SKM-1 treated with dmso at 0.1 percent for 144 hours (cell line): ENCODE measurements around the gene GRIP2.

Source experiments
- DNase-seq: peaks from one replicate; lab custom pipeline; 2025; ENCODE audit not compliant: unreplicated experiment; lab: John Stamatoyannopoulos, UW

GRIP2 gene

DNA sequence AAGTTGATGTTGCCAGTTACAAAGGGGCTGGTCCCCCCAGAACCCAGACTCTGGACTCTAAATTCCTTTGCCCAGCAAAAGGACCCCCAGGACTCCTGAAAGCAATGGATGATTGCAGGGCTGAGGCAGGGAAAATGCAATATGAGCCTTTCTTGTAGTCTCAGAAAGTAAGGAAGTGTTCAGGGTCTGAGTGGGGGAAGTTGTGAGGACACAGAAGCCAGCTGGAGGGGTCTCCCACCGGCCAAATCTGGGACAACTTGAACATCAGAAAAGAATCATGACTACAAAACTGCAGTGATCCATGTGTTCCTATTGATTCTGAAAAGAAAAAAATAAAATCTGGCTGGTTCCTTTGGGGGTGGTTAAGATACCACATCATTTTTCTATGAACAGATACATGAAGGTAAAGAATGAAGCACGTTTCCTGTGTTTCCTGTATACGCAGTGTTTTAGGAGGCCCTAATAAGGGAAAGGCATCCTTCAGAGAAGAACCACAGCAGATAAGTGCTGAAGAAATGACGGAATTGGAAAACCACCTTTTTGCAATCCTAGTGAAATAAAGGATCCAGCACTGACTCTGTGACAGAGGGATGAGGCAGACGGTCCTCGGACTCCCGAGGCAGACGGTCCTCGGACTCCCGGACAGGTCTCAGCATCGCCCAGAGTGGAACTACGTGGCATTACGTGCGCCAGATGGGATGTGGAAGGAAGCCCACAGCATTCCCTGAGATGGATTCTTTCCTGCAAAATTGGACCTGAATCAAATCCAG, 22.2 kb upstream of the GRIP2 start:
- DNase-seq = no peak

DNA sequence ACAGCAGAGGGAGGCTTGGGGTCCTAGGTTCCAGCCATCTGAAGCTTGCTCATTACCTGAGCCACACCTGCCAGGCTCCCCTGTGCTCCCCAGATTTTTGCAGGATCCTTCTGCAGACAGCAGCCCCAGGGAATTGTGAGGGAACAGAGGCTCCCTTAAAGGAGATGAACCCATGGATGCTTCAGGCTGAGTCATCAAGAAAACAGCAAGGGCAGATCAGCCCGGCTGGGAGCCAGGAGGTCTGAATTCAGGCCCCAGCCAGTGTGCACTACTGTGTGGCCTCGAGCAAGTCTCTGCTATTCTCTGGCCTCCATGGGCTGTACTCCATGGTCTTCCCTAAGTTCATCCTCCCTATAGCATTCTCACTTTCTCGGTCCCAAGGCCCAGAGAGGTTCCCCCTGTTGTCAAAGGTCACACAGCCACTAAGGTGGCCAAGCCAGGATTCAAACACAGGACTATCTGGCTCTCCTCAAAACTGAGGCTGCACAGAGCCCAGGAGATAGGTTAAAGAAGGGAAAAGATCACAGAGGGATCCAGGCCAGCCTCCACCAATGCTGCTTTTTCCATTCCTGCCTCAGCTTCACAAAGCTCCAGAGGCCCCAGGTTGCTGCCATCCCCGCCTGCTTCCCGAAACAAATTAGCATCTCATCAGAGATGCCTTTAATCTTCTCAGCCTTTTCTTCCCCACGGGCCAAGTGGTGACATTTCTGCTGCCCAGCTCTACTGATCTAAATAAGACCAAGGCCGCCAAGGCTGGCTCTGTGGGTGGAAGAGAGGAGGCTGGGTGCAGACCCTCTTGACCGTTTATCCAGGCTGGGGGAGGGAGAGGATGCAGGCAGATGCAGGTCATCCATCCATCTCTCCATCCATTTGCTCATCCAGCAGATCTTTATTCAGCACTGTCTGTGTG, 21.2 kb upstream of the GRIP2 start:
- no peak for DNase-seq

DNA sequence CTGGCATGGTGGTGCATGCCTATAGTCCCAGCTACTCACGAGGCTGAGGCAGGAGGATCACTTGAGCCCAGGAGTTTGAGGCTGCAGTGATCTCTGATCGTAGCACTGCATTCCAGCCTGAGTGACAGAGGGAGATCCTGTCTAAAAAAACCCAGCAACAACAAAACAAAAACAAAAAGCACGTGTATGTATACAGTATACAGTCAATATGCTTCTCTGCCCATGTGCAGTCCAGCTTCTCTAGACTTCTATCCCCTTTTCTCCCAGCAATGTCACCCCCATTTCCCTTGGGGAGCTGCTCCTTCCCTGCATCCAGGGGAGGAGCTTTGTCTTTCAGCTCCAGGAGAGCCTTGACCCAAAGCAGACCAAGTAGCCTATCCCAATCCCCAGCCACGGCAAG, 20.0 kb upstream of the GRIP2 start:
- no peak for DNase-seq

DNA sequence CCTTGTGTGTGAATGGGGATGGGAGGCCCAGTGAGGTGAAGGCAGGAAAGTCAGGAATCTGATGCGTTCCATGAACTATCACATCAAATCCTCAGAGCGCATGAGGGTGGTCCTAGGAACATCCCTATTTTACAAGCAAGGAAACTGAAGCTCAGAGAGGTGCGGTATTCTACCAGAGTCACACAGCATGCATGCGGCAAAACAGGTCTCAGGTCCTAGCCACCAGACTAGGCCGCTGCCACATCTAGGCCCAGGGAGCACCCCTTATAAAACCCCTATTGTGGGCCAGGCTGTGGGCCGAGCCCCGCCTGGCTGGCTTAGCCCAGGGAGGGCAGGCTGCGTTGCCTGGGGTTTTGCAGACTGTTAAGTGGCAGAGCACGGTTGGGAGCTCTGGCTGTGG, 17.9 kb upstream of the GRIP2 start:
- DNase-seq = no peak

DNA sequence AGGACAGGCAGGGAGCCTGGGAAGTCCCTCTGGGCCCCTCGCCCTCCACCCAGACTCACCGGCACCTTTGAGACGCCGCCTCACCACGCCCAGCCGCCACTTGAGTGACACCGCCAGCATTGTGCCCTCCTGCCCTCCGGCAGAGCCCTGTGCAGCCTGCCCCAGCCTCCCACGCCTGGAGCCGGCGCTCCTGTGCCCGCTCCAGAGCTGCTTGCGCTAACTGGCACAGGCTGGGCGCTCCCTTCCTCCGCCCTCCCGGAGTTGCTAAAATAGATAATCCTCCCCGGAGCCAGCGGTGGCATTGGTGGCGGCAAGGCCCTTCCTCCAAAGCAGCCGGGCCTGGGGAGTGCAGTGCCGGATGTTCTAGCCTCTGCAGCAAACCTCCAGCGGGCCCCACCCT, 15.7 kb upstream of the GRIP2 start:
- no peak for DNase-seq

DNA sequence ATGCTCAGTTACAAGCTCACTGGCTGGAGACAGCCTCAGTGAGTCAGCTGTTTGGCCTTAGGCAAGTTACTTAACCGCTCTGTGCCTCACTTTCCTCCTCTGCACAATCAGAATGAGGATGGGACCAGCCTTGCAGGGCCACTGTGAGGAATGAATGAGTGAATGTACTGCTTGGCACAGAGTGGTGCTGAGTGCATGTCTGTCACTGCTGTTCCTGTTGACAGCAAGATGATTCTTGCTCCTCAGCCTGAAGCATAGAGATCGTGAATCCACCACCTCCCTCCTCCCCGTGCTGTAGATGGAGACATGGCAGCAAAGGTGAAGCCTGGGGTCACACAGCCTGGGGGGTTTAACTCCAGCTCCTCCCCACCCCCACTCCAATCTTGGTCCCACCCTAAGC, 14.6 kb upstream of the GRIP2 start:
- no peak for DNase-seq

DNA sequence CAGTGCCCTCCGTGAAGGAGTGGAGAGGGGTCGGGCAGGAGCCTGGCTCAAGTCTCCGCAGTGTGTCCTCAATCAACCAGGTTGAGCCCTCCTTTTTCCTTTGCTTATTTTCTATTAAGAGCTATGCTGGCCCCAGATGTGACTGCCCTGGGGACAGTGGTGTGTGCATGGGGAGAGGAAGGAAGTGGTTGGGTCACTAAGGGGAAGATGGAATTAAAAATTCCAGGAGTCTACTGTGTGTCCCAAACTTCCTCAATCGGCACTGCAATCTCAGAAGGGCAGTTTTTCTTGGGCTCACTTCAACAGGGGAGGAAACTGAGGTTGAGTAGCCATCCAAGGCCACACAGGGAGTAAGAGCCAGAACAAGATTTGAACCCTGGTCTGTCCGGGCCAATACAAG, 13.7 kb upstream of the GRIP2 start:
- no peak for DNase-seq

DNA sequence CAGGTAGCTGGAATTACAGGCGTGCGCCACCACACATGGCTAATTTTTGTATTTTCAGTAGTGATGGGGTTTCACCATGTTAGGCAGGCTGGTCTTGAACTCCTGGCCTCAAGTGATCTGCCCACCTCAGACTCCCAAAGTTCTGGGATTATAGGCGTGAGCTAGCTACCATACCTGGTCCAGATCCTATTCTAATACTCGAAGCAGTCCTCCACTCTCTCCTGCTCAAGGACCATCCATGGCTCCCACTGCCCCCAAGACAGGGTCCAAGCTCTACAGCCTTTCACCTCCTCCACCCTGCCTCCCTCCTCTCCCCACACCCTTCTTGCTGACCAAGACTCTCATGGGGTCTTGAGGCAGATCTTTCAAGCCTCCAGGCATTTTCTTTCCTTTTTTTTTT, 12.6 kb upstream of the GRIP2 start:
- no peak for DNase-seq

DNA sequence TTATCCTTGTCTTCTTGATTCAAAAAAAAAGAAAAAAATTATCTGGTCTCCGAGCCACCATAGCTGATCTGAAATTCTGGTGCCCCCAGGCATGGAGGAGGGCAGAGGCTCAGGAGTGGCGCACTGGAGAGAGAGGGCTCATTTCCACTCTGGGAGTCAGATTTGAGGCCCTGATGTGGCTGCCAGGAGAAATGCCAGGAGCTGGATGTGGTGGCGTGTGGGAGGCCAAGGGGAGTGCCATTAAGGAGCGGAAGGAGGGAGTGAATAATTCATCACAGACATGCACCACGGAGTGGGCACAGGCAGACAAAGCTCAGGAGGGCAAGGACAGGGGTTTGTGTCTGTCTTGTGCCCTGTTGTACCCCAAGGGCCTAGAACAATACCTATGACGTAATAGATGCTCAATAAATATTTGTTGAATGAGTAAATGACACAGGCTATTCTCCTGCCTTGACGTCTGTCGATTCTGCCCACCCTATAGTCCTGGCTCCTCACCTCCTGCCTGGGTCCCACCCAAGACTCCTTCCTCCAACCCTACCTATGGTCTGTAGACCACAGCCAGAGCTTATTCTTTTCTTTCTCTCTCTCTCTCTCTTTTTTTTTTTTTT, 12.0 kb upstream of the GRIP2 start:
- DNase-seq = no peak

DNA sequence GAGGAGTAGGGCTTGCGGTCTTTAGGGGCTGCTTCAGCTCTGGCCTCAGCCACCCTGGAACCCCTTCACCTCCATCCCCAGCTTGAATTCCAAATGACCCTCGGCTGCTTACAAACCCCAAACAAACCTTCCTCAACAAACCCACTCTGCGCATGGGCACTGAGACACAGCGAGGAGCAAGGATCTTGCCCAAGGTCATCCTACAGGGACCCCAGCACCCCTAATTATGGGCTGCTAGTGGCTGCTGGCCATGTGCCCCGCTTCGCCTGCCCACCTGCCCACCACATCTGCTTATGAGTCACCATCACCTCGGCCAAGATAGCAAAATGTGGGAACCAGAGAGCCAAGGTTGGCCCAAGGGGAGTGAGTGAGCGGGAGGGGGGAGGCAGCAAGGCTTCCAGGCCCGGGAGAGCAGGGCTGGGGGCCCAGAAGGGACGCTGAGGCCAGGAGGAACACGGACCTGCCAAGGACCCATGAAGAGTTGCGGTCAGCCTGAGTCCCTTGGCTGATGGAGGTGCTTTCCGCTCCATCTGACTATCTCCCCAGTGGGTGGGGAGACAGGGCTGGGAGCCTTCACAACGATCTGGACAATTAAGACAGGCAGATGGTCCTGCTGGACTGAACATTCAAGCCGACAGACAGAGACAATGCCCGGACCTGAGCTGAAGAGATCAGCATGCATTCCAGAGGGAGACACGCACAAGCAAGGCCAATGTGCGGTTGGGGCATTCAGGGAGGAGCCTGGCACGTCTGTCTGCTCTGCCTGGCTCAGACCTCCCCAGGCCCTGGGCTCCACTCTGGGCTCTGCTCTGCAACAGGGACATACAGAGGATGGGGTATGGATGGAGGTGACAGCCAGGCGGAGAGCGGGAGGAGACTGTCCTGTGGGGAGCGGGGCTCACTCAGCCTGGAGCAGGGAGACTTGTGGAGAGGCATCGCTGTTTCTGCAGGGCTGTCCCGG, 10.8 kb upstream of the GRIP2 start:
- DNase-seq = no peak

DNA sequence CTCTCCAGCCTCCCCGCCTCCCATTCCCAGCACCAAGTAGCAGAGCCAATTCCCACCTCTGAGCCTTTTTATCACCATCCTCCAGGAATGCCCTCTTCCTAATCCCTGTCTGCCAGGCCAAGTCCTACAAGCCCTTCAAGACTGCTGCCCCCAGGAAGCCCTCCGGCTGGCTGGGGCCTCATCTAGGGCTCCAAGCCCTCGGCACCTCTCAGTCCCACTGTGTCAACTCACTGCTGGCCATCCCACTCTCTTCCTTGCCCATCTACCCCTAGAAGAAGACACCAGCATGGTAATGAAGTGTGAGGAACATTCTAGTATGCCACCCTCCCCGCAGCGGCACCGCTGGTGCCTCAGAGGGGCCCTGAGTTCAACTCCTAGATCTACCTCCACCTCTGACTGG, 10.0 kb upstream of the GRIP2 start:
- DNase-seq = no peak

DNA sequence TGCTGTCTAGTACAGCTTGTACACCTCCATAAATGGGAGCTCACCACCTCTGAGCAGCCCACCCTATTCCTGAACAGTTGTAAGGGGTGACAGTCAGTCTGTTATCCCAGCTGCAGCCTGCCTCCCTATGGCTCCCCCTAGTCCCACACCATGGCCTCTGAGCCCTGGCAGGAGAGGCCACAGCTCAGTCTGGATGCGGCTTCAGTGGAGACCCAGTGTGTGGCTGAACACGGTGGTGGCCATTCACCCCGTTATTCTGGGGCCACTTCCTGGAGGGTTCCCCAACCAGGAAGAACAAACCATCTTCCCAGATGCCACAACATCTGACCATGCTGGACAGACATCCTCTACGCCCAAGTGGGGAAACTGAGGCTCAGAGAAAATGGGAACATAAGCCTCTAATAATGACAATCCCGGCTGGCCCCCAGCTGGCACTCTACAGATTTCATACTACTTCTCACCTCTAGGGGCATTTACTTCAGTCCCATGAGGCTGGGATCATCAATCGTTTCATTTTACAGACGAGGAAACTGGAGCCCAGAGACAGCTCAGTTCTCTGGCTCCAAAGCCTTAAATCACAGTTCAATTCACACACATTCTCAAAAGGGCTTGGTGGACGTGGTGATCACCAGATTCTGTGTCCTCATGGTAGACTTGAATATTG, 9.2 kb upstream of the GRIP2 start:
- DNase-seq = peak; percentile 21

DNA sequence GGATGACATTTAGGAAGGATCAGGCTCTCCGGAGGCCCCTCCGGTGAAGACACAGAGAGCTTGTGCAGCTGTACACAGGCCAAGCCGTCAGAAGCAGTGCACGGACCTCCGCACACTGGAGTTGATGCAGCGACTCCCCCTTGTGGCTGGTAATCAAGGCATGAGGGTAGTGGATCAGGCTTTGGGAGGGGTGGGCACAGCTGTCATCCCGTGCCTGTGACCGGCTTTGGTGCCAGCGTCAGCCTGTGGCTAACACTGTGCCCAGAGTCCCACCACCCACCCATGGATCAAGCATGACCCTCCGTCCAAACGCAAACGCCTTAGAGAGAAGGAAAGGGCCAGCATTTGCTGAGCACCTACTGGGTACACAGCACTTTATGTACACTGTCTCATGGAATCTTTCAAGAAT, 8.2 kb upstream of the GRIP2 start:
- no peak for DNase-seq

DNA sequence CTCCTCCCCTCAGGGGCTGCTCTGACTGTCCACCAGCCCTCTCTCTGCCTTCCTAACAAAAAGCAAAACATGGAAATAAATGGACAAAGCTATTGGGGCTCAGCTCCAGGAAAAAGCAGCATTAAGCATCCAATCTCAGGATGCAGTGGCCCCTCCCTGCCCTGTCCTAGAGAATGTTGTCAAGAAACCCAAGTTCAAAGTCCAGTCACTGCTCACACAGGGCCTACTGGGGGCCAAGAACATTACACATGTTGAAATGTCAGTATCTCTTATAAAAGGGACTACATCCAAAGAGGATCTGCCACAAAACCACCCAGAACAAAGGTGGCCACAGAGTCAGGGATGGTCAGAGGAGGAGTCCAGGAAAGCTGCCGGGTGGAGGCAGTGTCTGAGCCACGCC, 7.6 kb upstream of the GRIP2 start:
- DNase-seq = no peak

DNA sequence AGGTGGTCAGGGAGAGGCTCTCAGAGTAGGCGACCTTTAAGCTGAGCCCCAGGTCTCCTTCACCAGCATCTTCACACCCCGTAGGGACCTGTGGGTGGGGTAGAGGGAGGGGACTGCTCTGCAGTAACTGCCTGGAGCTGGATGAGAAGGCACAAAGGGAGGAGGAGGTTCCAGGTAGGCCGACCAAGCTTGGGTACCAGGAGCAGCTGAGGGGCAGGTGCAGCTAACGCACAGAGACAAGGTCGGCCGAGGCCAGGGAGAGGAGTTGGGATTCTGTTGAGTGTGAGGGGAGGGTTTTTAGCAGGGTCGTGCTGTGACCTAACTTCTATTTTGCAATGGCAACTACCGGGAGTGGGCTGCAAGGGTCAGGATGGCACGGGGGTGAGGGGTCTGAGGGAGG, 5.9 kb upstream of the GRIP2 start:
- no peak for DNase-seq

DNA sequence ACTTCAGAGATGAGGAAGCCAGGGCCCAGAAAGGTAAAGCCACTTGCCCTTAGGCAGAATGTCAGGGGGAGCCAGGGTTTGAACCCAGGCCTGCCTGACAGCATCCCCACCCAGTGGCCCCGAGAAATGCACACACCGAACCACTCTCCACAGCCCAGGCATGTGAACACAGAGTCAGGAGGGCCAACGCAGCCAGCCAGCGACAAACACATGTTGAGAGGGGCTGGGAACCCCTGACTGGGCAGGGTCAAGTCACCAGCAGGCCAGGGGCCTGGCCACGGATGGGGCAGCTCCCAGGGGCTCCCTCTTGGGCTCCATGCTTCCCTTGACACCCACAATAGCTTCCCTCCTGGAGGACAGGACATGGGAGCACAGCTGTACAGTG, 5.1 kb upstream of the GRIP2 start:
- DNase-seq = no peak

DNA sequence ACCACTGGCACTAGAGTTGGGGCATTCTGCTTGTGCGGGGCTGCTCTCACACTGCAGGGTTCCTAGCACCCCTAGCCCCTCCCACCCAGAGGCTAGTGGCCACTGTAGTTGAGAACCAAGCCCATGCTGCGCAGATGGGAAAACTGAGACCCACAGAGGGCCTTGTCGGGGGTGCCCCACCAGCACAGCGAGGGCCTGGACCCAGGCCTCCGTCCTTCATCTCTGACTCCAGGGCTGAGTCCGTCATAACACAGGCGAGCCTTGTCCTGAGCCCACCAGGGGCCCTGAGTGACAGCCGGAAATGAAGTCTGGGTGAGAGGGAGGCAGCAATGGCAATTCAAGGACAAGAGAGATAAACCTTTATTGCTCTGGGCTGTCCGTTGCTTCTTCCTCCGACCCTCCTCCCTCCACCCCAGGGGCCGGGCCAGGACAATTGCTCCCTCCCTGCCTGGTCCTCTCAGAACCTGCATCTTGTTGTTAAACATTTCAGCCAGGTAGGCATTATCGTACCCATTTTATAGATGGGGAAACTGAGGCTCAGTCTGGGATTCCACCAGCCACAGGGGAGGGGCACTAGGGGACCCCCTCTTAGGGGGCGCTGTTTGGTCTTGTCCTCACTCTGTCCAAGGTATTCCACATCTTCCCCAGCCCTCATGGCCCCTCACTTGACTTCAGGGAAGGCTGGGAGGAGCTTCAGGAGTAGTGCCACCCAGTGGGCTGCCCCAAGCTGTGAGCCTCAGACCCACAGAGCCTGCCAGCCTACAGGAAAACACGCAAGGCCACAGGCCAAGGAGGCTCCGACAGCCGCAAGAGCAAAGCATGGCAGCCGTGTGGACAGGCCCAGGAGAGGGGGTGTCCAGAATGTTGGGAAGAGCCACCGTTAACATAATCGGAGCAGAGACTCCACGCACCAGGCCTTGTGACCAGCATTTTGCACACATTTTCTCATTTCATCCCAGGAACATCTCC, 4.4 kb upstream of the GRIP2 start:
- no peak for DNase-seq

DNA sequence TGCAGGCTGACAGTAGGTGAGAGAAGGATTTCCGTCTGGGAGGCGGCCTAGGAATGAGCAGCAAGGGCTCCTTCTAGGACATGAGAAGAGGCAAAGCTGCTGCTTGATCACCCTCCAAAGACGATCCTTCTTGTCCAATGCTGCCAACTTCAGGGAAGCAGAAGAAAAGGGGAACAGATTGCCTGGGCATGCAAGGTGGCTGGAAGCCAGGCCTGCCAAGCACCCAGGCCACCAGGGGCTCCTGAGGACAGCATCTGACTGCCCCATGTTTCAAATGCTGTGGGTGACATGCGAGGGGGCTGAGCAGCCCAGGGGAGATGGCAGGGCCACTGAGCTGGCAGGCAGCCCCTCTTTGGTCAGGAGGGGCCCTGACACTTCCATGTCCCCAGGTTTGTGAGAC, 3.3 kb upstream of the GRIP2 start:
- DNase-seq = no peak

DNA sequence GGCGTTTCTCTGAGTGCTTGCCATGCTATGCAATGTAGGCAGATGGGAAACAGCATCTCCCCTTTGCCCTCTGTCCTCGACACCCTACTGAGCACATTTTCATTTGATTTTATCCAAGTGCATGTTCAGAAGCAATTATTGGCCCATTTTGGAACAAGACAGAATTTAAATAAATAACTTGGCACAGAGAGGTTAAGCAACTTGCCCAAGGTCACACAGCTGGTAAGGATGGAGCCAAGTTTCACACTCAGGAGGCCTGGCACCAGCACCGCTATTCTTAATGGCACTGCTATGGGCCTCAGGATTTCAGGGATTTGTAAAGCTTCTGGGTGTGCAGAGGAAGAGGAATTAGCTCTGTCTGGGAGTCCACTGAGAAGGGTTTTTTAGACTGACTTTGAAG, 2.5 kb upstream of the GRIP2 start:
- DNase-seq = no peak
